HCT116 (cell line): Measurements from ENCODE around the gene GARIN5A.

ENCODE experiments used
- CBX3 ChIP-seq: IDR thresholded peaks from 2 replicates; pipeline ENCODE4 v1.6.1; 2012; ENCODE audit warnings: low read depth
- EGR1 ChIP-seq: IDR thresholded peaks from 2 replicates; pipeline ENCODE4 v1.6.1; 2012; ENCODE audit warnings: low read depth
- EZH2 ChIP-seq: fragments of 200-600 bp; sonication (generic); IDR thresholded peaks from 2 replicates; pipeline ENCODE4 v1.6.1; 2017; ENCODE audit warnings: antibody characterized with exemption, mixed run types
- EZH2phosphoT487 ChIP-seq: fragments of 200-600 bp; IDR thresholded peaks from 2 replicates; pipeline ENCODE4 v1.6.1; 2018; ENCODE audit warnings: antibody characterized with exemption, borderline replicate concordance
- POLR2A ChIP-seq: IDR thresholded peaks from 2 replicates; pipeline ENCODE4 v1.7.0; 2011; ENCODE audit warnings: borderline replicate concordance; ENCODE audit not compliant: insufficient read depth, insufficient read length; ENCODE audit errors: extremely low read depth
- POLR2AphosphoS5 ChIP-seq: IDR thresholded peaks from 2 replicates; pipeline ENCODE4 v1.6.1; 2011; ENCODE audit warnings: mild to moderate bottlenecking, low read depth, low read length, moderate library complexity
- RAD21 ChIP-seq: IDR thresholded peaks from 2 replicates; pipeline ENCODE4 v1.6.1; 2012; ENCODE audit warnings: low read depth, mild to moderate bottlenecking
- SIN3A ChIP-seq: IDR thresholded peaks from 2 replicates; pipeline ENCODE4 v1.6.1; 2012; ENCODE audit warnings: low read depth
- SP1 ChIP-seq: IDR thresholded peaks from 2 replicates; pipeline ENCODE4 v1.6.1; 2012; ENCODE audit warnings: low read depth
- TCF7L2 ChIP-seq: IDR thresholded peaks from 2 replicates; pipeline ENCODE4 v1.7.0; 2011; ENCODE audit warnings: borderline replicate concordance, inconsistent platforms; ENCODE audit not compliant: insufficient read depth, insufficient read length; ENCODE audit errors: extremely low read depth
- TF ChIP-seq, protein P1 (sequence below), 3 experiments: fragments of 200-600 bp in 1 of 3; sonication (generic) in 1 of 3; IDR thresholded peaks in 2 of 3; conservative IDR thresholded peaks in 1 of 3; 2 replicates each; pipeline ENCODE4 v1.5.1; 2012 to 2017; ENCODE audit warnings: low read depth in 2 of 3, low read length in 2 of 3, antibody characterized with exemption in 1 of 3, borderline replicate concordance in 1 of 3, control low read depth in 1 of 3, mild to moderate bottlenecking in 1 of 3, mixed read lengths in 1 of 3, mixed run types in 1 of 3, moderate library complexity in 1 of 3; ENCODE audit not compliant: insufficient read depth in 1 of 3
- TF ChIP-seq, protein P2 (sequence below): IDR thresholded peaks from 2 replicates; pipeline ENCODE4 v1.6.1; 2012
- TF ChIP-seq, protein P3 (sequence below): IDR thresholded peaks from 2 replicates; pipeline ENCODE4 v1.6.1; 2012
- TF ChIP-seq, protein P4 (sequence below): IDR thresholded peaks from 2 replicates; pipeline ENCODE4 v1.6.1; 2011; ENCODE audit warnings: mild to moderate bottlenecking, low read length, moderate library complexity; ENCODE audit not compliant: insufficient replicate concordance; ENCODE audit errors: extremely low read depth

DNA sequence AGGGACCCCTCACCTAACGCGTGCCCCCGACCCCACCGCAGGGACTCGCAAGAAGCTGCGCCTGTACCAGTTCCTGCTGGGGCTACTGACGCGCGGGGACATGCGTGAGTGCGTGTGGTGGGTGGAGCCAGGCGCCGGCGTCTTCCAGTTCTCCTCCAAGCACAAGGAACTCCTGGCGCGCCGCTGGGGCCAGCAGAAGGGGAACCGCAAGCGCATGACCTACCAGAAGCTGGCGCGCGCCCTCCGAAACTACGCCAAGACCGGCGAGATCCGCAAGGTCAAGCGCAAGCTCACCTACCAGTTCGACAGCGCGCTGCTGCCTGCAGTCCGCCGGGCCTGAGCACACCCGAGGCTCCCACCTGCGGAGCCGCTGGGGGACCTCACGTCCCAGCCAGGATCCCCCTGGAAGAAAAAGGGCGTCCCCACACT is 48.6 kb downstream of the GARIN5A start:
- no peak for TF ChIP-seq POLR2AphosphoS5
- TF ChIP-seq, protein P1, sequence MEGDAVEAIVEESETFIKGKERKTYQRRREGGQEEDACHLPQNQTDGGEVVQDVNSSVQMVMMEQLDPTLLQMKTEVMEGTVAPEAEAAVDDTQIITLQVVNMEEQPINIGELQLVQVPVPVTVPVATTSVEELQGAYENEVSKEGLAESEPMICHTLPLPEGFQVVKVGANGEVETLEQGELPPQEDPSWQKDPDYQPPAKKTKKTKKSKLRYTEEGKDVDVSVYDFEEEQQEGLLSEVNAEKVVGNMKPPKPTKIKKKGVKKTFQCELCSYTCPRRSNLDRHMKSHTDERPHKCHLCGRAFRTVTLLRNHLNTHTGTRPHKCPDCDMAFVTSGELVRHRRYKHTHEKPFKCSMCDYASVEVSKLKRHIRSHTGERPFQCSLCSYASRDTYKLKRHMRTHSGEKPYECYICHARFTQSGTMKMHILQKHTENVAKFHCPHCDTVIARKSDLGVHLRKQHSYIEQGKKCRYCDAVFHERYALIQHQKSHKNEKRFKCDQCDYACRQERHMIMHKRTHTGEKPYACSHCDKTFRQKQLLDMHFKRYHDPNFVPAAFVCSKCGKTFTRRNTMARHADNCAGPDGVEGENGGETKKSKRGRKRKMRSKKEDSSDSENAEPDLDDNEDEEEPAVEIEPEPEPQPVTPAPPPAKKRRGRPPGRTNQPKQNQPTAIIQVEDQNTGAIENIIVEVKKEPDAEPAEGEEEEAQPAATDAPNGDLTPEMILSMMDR (IDR thresholded peaks at IDR 0.05 in 2 of 3, conservative IDR thresholded peaks at IDR 0.05 in 1 of 3; ENCODE audit: borderline replicate concordance in 1 of 3, insufficient read depth in 1 of 3, low read depth in 2 of 3, low read length in 2 of 3) = no peak
- no peak for TF ChIP-seq EZH2phosphoT487
- no peak for TF ChIP-seq EZH2
- TF ChIP-seq EGR1 = no peak
- TF ChIP-seq TCF7L2 = no peak
- TF ChIP-seq, protein P2, sequence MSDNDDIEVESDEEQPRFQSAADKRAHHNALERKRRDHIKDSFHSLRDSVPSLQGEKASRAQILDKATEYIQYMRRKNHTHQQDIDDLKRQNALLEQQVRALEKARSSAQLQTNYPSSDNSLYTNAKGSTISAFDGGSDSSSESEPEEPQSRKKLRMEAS = no peak
- no peak for TF ChIP-seq SIN3A
- no peak for TF ChIP-seq SP1
- TF ChIP-seq POLR2A = no peak
- no peak for TF ChIP-seq RAD21
- TF ChIP-seq, protein P3, sequence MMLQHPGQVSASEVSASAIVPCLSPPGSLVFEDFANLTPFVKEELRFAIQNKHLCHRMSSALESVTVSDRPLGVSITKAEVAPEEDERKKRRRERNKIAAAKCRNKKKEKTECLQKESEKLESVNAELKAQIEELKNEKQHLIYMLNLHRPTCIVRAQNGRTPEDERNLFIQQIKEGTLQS = no peak
- TF ChIP-seq, protein P4, sequence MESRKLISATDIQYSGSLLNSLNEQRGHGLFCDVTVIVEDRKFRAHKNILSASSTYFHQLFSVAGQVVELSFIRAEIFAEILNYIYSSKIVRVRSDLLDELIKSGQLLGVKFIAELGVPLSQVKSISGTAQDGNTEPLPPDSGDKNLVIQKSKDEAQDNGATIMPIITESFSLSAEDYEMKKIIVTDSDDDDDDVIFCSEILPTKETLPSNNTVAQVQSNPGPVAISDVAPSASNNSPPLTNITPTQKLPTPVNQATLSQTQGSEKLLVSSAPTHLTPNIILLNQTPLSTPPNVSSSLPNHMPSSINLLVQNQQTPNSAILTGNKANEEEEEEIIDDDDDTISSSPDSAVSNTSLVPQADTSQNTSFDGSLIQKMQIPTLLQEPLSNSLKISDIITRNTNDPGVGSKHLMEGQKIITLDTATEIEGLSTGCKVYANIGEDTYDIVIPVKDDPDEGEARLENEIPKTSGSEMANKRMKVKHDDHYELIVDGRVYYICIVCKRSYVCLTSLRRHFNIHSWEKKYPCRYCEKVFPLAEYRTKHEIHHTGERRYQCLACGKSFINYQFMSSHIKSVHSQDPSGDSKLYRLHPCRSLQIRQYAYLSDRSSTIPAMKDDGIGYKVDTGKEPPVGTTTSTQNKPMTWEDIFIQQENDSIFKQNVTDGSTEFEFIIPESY = no peak
- no peak for TF ChIP-seq CBX3
